Stimulated activated CD8-positive, alpha-beta memory T cell treated with anti-CD3 and anti-CD28 coated beads, Interleukin-2, amount 100 ng/mL, for 48 hours (primary cell): Measurements from ENCODE around the gene ZNF641.

Experiments
- DNase-seq, 2 donors: peaks; one replicate each; pipeline ENCODE4 v3.0.0-alpha.2; 2020; ENCODE audit warnings: low read depth in 2 of 2

Gene ZNF641

DNA sequence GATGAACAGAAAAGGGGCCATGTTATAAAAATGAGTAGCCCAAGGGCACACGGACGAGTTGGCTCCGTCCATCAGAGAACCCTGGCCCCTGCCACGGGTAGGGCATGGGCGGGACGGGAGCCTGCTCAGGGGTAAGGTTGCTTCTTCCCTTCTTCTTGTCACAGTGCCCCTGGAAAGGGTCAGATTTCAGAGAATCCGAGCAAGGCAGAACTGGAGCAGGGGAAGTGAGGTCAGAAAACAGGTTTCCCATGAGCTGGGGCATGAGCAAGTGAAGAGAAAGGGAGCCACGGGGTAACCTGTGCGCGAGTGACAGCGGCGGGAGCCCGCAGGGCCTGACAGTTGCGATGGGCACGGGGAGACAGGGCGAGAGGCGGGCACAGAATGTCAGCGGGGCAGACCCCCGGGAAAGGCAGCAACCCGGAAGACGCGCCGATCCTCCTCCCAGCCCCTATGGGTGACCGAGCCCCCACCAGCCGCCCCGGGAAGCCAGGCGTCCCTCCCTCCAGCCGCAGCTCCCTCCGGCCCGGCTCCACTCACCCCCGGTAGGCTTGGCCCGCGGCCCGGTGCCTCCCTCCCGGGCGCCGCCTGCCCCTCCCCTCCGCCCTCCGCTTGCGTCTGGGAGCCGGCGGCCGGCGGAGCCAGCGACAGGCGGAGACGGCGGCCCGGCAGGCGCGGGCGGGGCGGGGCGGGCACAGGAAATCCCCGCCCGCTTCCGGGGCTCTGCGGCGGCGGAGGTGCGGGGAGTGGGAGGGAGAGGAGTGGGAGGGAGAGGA lies at the start of gene ZNF641:
ZNF641 (minus strand) TSS at position 671 of the 773 bp plus-strand sequence. CDS start 2,829 bp downstream, outside the sequence.
- DNase-seq = peak; percentile 59 to 67

DNA sequence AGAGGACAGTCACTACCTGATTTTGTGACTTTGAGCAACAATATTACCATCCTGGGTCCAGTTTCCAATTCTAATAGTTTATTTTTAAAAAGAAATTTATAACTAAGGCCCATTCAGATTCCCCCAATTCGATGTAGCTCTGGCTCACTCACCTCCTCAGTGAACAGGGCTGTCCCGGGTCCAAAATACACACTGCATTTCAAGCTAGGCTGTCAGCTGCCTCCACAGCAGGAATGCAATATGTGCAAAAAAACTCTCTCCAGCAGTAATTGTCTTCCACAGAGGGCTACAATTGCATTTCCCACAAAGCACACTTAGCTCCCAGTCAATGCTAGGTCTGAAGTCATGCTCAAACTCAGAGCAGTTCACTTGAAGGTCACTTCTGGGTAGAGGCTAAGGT lies 39.3 kb upstream of the ZNF641 start:
- no peak for DNase-seq

DNA sequence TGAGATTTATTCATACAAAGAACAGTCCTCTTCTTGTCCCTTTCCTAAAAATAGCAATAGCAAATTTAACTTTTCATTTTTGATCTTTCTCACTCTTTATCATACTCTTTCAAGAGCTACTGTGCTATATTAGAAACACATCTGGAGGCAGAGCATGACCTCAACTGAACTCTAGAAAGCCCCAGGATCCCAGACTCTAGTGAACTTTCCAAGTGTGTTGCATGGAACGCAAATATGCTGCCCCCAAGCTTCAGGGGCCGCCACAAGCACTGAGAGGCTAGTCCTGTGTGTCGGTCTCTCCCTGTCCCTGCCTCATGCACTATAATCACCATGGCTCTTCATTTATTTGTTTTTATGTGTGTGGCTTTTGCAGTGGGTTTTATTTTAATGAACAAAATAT lies 38.7 kb upstream of the ZNF641 start:
- DNase-seq = no peak

DNA sequence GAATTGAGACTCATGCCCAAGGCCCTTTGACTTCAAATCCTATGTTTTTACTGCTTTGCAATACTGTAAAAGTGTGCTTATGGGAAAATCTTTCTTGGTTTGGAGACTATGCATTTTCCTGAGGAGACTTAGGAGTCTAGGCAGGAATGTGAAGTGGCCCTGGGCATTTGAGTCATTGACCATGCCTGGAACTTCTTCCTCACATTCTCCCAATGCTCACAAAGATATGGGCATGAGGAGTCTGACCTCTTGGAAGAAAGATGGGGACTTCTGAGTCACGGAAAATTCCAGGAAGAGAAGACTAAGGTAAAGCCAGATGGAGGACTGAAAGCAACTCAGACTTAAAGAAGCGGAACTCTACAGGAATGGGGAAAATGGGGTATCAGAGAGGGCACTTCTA lies 38.2 kb upstream of the ZNF641 start:
- DNase-seq = no peak

DNA sequence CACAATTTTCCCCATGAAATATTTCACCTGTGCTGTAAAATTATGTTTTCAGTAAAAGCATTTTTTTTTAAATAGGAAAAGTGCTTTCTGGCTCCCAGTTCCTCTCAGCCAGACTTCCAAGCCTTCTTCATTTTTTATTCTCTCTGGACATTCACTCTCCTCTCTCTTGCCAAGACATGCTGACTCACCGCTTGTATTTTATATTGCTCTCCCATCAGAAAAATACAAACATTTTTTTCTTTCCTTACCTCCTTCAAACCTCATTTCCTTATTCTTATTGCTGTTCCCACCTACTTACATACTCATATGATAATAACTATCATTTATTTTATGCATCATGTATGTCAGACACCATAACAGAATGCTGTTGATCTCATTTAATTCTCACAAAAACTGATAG lies 37.7 kb upstream of the ZNF641 start:
- DNase-seq = no peak

DNA sequence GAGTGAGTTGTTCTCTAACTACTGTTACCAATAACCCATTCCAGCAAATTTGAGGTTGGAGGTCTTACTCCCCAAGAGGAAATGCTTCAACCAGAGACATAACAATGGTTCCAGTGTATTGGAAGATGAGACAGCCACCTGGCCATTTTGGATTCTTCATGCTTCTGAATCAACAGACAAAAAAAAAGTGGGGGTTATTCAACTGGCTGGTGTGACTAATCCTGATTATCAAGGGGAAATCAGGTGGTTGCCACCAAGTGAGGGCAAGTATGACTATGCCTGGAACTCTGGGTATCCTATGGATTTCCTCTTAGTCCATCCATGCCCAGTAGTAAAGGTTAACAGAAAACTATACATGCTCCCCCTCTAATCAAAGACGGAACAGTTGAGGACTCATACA lies 29.9 kb upstream of the ZNF641 start:
- no peak for DNase-seq

DNA sequence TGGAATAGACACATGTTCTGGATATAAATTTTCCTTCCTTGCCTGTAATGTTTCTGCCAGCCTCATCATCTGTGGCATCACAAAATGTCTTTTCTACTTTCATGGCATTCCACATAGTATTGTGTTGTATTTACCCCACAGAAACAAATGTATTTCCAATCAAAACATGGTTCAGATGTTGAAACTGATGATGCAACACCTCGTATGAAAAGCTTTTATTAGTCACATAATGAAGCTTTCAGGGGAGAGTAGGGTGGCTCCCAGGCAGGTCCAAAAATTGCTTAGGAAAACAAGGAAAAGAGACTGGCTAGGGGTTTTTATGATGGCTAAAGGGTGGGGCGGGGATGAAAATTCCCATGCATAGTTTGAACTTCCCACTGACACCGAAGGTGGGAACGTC lies 29.1 kb upstream of the ZNF641 start:
- DNase-seq = no peak

DNA sequence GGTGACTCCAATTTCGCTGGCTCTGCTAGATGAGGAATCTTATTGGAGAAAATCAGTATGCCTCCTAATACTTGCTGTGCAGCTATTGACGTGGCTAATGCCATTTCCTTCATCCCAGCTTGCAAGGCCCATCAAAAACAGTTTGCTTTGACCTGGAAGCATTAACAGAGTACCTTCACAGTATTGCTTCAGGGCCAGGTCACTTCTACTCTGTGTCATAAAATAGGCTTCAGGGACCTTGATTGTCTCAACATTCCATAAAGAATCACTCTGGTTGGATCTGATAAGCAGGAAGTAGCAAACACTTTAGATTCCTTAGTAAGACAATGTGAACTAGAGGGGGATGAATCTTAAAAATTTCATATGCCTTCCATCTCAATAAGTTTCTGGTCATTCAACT lies 26.9 kb upstream of the ZNF641 start:
- no peak for DNase-seq

DNA sequence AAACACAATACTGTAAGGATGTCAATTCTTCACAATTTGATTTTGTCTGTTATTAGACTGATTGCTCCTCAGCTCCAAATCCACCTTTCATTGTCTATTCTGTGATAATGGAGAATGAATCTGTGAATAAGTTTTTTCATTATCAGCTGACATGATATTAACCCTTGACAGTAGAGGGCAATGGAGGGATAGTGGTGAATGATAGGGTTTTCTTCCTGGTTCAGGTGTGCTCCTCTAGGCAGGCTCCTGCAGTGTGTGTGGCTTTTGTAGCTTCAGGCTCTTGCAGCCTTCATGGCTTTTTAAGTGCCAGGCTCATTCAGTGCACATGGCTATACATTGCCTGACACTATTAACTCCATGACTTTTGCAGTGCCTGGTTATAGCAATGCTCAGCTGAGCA lies 23.4 kb upstream of the ZNF641 start:
- DNase-seq = no peak

DNA sequence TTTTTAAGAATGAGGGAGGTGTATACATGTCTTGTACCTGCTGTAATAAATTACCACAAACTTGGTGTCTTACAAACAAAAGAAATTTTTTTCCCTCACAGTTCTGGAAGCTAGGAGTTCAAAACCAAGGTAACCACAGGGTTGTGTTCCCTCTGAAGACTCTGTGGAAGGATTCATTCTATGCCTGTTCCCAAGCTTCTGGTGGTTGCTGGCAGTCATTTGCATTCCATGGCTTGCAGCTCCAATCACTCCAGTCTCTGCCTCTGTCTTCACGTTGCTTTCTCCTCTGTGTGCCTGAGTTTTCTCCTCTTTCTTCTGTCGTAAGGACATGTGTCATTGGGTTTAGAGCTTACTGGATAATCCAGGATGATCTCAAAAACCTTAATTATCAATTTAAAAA lies 15.4 kb upstream of the ZNF641 start:
- no peak for DNase-seq

DNA sequence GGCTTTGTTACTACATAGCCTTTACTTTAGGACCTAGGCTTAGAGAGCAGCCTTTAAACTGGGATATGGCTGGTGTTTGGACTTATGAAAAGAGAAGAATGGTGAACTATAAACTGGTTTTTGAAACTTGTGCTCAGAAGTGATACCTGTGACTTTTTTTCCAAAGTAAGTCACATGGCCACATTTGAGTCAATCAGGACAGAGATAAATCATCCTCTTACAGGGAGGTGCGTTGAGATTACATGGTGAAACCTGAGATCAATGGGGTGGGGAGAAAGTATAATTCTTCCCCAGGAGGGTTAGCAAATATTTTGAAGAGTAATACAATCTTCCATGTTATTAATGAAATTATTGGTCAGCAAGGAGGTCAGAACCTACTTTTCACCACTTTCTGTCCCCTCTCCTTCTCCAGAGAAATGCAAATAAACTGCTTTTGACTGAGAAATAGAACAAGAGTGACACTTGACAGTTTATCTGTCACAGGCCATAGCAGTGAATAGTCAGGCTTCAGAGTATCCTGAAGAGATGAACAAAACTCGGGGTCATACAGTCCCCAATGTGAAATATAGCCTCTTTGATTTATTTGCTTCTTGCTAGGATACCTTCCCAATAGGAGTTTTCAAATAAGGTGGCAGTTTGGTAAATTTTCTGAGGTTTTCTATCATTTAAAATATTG lies 11.1 kb upstream of the ZNF641 start:
- no peak for DNase-seq

DNA sequence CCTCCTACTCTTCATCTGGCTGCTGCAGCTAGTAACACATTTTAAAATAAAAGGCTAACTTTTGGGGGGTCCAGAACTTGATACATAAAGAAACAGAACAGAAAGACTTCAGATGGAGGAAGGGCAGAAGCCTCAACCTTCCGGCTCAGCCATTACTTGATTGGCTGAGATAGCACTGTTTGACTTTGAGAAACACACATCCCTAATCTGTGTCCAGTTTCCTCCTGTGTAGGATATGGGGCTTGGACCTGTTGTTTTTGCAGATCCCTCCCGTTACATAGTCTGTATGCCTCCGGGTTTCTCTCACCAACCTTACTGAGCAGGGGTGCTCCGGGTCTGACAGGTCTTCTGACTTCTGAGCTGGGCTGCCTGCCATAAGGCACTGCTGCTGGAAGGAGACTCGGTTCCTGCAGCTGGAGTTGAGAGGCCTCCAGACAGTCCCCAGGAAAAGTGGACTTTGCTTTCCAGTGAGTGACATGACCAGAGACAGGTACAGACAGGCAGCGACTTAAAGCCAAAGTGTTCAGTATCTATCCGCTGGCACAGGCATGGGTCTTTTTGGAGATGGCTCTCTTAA lies 8.3 kb upstream of the ZNF641 start:
- DNase-seq = no peak

DNA sequence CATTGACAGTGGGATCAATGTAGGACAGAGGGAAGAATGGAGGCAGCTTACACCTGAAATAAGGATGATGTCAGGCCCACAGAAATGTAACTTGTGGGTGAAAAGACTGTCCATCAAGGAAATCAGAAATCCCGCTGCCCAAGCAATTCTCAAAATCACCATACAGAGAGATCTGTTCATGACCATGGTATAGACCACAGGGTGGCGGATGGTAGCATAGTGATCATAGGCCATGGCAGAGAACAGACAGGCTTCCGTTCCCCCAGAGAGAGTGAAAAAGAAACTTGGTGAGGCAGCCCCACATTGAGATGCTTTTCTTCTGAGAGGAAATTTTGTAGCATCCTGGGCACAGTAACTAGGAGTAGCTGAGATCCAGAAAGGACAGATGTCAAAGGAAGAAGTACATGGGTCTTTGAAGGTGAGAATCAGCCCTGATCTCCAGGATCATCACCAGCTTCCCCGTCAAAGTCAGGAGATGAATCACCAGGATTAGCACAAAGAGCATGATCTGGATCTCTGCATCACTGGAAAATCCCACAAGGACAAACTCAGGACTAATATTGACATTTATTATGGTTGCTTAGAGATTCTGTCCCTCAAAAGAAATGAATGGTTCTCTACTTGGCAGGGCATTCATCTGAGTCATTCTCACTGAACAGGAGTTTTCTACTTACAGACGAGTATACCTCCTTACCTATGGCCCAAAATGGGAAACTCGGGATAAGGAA lies 5.5 kb upstream of the ZNF641 start:
- no peak for DNase-seq

DNA sequence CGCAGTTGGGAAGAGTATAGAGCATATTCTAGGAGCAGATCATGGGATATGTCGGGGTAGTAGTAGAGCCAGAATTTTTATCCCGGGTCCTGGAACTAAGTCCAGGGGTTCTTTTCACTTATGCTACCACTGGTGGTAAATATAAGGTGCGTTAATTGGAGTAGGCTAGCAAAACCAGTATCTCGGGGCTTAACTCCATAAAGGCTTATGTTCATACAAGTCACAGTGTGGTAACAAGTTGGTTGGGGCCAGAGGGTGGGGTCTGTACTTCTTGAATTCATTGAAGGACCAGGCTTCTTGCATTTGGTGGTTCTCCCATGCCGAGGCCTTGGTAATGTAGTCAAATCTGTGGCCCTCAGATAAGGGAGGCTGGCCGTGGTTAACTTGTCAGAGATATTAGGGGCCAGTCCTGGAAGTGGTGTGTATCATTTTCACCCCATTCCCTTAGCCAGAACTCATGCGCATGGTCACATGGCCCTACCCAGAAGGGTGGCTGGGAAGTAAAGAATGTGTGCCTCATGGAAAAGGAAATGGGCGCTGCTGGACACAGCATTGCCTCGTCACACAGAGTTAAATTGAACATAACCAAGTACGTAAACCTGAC lies 1.5 kb upstream of the ZNF641 start:
- DNase-seq = no peak

DNA sequence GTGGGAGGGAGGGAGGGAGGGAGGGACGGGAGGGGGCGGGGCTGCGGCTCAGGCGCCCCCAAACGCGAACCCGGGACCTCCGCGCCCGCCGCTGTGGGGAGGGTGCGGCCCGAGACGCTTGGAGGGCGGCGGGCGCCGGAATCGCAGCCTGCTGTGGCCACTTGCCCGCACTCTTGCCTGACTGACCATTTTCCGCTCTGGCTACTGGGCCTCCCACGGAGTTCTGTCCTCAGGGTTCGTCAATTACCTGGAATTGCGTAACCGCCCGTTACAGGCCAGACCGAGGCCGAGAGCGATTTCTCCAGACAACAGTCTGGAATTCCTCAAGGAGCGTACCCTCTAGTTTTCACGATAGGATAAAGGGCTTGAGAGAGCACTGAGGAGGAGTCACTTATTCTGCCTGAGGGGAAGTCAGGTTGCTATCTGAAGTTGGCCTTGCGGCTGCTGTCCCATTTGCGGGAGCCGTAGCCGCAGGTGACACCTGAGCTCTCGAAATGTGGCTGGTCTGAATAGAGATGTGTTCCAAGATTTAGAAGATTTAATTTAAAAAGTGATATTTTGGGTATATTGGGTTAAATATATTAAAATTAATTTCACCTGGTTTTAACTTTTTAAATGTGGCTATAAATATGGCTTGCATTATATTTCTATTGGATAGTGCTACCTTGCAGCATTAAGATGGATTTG lies 446 bp upstream of the ZNF641 start:
- DNase-seq = no peak

DNA sequence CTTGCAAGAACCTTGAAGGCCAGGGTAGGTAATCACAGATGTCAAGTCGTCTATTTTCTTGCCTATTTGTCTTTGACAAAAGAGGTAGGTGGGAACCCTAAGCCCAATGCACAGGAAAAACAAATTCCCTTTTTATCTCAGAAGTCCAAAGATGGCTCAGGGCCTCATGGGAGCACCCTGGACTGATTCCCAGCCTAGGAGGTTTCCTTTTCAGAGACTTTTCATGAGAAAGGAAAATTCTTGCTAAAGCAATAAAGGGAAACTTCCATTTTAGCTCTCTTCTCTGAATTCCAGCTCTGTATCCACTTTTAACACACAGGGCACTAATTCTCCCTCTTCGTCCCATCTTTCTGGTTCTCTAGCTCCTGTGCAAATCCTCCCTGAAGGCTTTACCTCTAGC lies 1.2 kb downstream of the ZNF641 start:
- no peak for DNase-seq

DNA sequence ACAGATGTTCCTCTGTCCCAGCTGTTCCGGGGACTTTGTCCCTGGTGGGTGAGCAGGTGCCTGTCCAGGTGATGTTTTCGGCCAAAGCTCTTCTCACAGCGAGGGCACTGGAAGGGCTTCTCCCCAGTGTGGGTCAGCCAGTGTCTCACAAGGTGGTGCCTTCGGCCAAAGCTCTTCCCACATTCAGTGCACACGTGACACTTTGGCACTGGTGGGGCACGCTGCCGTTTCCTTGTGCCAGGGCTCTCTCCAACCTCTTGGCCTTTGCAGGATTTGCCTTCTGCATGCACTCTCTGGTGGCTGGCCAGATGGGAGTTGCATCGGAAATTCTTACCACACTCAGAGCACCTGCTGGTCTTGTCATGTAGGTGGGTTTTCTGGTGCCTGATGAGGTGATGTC lies 7.7 kb downstream of the ZNF641 start:
- DNase-seq = no peak

DNA sequence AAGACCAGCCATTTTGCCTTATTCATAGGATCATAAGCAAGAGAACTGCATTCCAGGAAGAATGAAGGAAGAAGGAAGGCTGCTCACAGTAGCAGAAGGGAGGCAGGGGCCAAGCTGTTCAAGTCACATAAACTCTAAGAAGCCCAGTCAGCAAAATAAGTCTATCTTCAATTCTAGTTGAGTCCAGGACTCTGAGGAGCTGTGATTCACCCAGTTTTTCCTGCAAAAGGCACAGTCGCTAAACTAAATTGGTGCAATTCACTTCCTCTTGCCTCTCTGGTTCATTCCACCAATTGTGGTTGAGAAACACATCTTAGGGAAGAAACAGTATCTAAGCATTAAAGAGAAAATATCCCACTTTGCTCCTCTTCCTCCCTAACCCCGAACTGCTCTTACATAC lies 9.8 kb downstream of the ZNF641 start:
- DNase-seq = no peak

DNA sequence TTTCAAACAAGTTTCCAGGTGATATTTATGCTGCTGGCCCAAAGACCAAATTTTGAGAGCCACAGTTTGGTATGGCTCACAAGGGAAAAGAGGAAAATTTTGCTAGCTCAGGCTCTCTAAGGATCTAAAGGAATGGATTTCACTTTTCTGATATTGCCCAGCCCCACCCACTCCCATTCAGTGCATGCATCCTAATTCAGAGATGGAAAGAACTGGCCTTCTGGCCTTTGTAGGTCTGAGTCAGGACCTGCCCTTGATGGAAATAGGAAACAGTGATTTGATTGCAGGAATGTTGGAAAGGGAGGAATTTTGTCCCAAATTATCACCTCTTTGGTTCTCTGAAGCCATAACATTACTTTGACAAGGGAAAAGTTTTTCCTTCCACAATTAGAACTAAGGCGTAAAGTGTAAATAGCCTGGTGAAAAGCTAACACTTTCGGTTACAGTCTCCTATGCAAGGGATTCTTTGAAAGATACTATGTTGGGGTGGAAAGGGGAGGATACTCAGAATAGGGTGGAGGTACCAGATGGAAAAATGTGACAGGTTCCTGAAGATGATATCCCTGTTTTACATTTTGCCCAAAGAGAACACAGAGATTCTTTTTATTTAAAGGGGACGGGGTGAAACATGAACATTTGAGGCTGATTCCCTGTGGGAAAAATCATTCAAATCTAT lies 11.1 kb downstream of the ZNF641 start:
- no peak for DNase-seq

DNA sequence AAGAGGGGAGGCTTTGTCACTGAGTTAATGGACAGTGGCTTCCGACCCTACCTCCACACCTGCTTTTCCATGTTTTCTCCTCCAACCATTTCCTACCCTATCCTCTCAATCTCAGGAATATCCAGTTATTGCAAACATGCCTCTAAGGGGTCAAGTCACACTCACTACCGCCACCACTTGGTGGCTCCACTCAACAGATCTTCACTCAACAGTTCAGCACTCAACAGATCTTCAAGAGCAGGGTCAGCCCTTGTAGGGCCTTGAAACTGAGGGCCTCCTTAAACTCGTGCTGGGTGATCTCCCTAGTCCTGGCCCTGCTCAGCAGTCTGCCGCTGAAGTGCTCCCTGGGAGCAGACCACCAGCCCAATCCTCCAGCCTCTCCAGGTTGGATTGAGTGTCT lies 14.2 kb downstream of the ZNF641 start:
- no peak for DNase-seq

DNA sequence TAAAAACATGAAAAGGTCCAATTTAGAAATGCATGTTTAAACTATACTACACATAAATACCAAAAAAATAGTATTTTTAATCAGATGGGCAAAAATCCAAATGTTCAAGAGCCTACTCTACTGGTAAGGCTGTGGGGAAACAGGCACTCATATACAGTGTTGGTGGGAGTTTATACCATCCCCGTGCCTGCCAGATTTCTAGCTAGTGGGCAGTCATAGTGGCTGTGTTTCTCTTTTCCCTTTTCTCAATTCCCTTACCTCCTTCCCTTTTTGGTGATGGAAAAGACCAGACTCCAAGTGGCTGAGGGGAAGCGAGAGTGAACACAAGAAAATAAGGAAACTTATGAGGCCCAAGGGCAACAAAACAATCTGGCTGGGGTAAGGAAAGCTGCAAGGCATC lies 14.7 kb downstream of the ZNF641 start:
- no peak for DNase-seq
